Ishikawa (cell line): ENCODE results near the gene CDH20.

Source experiments
- CEBPB ChIP-seq: IDR thresholded peaks from 2 replicates; pipeline ENCODE4 v1.6.1; 2012
- EGR1 ChIP-seq: IDR thresholded peaks from 2 replicates; pipeline ENCODE4 v1.6.1; 2012
- EP300 ChIP-seq: IDR thresholded peaks from 2 replicates; pipeline ENCODE4 v1.6.1; 2012; ENCODE audit warnings: borderline replicate concordance
- FOXM1 ChIP-seq: IDR thresholded peaks from 2 replicates; pipeline ENCODE4 v1.6.1; 2012; ENCODE audit warnings: low read depth, borderline replicate concordance
- MAX ChIP-seq: IDR thresholded peaks from 2 replicates; pipeline ENCODE4 v1.6.1; 2012
- NFIC ChIP-seq: IDR thresholded peaks from 2 replicates; pipeline ENCODE4 v1.6.1; 2012
- RAD21 ChIP-seq: IDR thresholded peaks from 2 replicates; pipeline ENCODE4 v1.6.1; 2012; ENCODE audit warnings: low read depth
- REST ChIP-seq: IDR thresholded peaks from 2 replicates; pipeline ENCODE4 v1.6.1; 2012; ENCODE audit warnings: low read depth, mild to moderate bottlenecking
- TAF1 ChIP-seq: IDR thresholded peaks from 2 replicates; pipeline ENCODE4 v1.6.1; 2012; ENCODE audit warnings: low read depth, mild to moderate bottlenecking
- TCF12 ChIP-seq: IDR thresholded peaks from 2 replicates; pipeline ENCODE4 v1.6.1; 2012; ENCODE audit warnings: low read depth
- USF1 ChIP-seq: IDR thresholded peaks from 2 replicates; pipeline ENCODE4 v1.6.1; 2012
- ZBTB7A ChIP-seq: IDR thresholded peaks from 2 replicates; pipeline ENCODE4 v1.6.1; 2012; ENCODE audit warnings: low read depth

GRCh38 chr18:61591253-61591652 is 258.0 kb downstream of the CDH20 start:
- TF ChIP-seq CEBPB (no peak), TCF12 (no peak), EP300 (no peak), NFIC (no peak), RAD21 (no peak), EGR1 (no peak), ZBTB7A (no peak), TAF1 (no peak), FOXM1 (no peak), USF1 (no peak), REST (no peak), MAX (no peak)
